Inflammatory macrophage (primary cell): Measurements from ENCODE around the gene PPID.
A peak's percentile ranks its signal among the peaks of the same experiment; 100 is the strongest.
"Not testable (repeated sequence)": the region's sequence is repeated elsewhere in the genome, so short reads cannot be mapped to it uniquely, and the experiment has no call there.

Experiments used
- DNase-seq, 2 donors: peaks; one replicate each; pipeline ENCODE4 v3.0.0-alpha.2; 2020 to 2022

The PPID gene

DNA sequence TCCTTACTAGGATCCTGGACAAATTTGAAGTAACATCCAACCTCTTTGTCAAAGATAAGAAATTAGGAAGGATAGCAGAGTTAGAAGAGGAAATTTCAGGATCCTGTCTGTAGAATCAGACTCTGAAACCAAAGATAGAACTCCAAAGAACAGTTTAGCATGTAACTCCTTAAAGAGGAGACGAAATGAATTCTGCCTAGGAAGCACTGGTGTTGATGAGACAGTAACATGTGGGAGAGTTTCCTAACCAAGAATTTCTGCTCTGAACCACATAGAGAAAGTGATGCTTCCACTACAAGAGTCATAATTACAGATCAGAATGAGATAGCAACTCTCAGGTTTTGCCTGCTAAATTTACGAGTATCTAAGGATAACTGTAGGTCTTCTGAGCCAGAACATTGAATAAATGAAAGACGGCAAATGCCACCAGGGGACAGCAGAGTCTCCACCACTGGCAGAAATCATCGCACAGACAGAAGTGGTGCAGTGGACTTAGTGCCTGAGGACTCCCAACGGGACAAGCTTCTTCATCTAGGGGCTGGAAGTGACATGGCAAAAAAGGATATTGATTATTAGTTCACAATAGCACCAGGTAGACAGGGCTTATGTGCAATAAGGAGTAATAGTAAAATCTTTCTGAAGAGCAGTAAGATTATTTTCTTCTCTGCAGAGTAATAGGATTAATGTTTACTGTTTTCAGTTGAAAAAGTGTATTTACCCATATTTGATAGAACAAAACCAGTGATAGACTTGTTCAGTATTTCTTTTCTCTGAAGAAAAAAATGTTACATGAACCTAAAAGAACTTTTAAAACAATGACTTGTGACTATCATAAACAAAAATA is 6.7 kb upstream of the PPID start:
- DNase-seq = peak; percentile 76 to 78

- no peak for DNase-seq
Measured at GRCh38 chr4:158728236-158728635, 5.0 kb upstream of the PPID start.

DNA sequence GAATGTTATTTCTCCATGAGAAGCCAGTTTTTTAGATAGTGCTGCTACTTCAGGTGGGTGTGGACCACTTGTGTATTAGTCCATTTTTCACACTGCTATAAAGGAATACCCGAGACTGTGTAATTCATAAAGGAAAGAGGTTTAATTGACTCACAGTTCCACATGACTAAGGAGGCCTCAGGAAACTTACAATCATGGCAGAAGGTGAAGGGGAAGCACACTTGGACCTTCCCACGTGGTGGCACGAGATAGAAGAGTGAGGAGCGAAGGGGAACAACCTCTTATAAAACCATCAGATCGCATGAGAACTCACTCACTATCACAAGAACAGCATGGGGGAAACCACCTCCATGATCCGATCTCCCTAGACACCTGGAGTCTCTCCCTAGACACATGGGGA is 3.4 kb upstream of the PPID start:
- DNase-seq = peak in 1 of 2 donors; percentile 10

GRCh38 chr4:158724637-158725036 is 1.4 kb upstream of the PPID start:
- no peak for DNase-seq

DNA sequence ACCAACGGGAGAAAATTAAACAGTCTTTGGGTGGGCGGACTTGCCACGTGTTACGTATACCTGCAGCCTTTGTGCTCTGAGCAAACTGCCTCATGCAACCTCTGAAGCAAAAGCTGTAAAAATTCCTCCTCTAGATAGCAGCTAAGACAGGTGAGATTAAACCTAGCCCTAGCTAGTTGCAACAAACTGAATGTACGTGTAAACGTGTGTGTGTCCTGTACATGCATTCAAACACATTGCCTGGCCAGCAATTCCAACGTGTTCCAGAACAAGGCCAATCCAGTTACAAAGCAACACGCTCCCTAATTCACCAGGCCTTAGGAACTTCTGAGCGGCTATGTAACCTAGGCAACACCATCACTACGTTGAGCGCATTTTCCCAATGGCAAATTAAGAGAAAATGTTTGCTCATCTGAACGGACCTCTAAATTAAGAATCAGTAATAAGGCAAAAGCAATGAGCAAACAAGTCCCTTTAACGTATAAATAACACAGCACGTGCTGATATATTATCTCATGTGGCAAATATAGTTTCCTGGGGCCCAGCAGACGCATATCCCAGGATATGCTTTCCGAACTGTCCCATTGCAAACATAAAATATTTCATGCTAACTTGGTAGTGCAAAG is 792 bp downstream of the PPID start:
- peak in 1 of 2 donors; percentile 19 for DNase-seq

DNA sequence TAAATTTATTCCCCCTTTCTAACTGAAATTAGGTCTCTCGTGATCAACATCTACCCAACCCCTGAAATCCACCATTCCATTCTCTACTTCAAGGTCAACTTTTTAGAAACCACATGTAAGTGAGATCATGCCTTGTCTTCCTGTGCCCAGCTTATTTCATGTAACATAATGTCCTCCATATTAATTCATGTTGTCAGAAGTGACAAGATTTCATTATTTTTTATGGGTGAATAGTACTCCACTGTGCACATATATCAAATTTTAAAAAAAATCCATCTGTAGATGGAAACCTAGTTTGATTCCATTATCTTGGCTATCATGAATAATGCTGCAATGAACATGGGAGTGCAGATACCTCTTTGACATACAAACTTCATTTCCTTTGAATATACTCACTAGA is 1.5 kb downstream of the PPID start:
- DNase-seq = no peak

GRCh38 chr4:158715802-158716201 is 7.4 kb downstream of the PPID start:
- DNase-seq = peak in 1 of 2 donors; percentile 43

DNA sequence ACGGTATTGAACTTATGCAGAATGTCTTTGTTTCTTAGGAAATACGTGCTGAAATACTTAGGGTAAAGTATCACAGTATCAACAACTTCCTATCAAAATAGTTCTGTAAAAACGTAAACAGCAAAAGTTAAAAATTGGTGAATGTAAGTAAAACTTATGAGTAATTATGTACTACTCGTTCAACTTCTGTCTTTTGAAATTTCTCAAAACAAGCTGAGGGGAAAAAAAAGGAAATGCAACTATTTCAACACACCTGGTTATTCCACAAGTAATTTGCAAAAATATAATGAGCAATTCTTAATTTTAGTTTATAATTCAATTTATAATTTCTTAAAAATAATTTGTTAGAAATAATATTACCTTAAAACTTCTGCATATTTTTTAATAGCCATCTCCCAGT is 8.3 kb downstream of the PPID start:
- peak; percentile 42 to 79 for DNase-seq

GRCh38 chr4:158712622-158713021 is 10.6 kb downstream of the PPID start:
- DNase-seq = not testable (repeated sequence)

DNA sequence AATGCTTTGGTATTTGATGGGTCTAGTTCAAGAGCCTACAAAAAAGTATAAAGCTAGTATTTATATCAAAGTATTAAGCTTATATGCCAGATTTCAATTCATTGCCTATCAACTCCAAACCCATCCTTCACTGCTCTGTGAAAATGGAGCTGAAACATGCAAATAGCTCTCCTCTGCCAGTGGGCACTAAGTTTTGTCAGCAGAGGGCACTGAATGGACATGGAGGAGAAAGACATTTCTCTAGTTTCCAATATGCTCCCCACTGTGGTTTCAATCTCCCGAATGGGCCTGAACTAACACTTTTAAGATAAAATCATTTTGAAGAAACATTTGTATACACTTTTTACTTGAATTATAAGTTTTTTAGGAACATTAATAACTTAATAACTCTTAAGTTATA is 12.4 kb downstream of the PPID start:
- peak in 1 of 2 donors; percentile 12 for DNase-seq

GRCh38 chr4:158704274-158704673 is 18.9 kb downstream of the PPID start:
- DNase-seq = no peak

- DNase-seq = no peak
Measured at GRCh38 chr4:158688813-158689212, 34.4 kb downstream of the PPID start.

GRCh38 chr4:158682066-158682465 is 41.1 kb downstream of the PPID start:
- DNase-seq = no peak

GRCh38 chr4:158681629-158682028 is 41.6 kb downstream of the PPID start:
- DNase-seq = no peak

DNA sequence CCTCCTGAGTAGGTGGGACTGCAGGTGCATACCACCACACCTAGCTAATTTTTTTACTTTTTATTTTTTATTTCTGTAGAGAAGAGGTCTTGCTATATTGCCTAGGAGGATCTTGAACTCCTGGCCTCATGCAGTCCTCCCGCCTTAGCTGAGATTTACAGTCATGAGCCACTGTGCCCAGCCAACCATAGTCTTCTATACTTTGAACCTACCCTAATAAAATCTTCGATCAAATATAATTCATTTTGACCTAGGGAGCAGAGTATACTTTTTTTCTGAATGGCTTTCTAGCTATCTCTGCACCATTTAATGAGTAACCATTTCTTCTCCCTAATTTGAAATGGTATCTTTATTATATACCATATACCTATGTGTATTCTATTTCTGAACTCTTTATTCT is 44.4 kb downstream of the PPID start:
- no peak for DNase-seq

DNA sequence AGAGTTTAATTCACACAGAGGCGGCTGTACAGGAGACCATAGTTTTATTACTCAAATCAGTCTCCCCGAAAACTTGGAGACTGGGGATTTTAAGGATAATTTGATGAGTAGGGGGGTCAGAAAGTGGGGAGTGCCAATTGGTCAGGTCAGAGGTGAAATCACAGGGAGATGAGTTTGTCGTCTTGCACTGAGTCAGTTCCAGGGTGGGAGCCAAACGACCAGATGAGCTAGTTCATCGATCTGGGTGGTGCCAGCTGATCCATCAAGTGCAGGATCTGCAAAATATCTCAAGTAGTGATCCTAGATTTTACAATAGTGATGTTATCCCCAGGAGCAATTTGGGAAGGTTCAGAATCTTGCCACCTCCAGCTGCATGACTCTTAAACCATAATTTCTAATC is 47.1 kb downstream of the PPID start:
- no peak for DNase-seq

- DNase-seq = no peak
Measured at GRCh38 chr4:158673633-158674032, 49.6 kb downstream of the PPID start.

- DNase-seq = peak; percentile 99 to 100
Measured at GRCh38 chr4:158671915-158672806, 51.0 kb downstream of the PPID start, which contains the start of gene ETFDH. Gene ETFDH (plus strand): TSS chr4:158672296. CDS start chr4:158672457, 161 bp downstream.

GRCh38 chr4:158671665-158671914 is 51.6 kb downstream of the PPID start, which contains the start of gene C4orf46:
Gene C4orf46 (minus strand): TSS chr4:158671887. CDS start chr4:158671801, 86 bp downstream.
- DNase-seq = no peak

DNA sequence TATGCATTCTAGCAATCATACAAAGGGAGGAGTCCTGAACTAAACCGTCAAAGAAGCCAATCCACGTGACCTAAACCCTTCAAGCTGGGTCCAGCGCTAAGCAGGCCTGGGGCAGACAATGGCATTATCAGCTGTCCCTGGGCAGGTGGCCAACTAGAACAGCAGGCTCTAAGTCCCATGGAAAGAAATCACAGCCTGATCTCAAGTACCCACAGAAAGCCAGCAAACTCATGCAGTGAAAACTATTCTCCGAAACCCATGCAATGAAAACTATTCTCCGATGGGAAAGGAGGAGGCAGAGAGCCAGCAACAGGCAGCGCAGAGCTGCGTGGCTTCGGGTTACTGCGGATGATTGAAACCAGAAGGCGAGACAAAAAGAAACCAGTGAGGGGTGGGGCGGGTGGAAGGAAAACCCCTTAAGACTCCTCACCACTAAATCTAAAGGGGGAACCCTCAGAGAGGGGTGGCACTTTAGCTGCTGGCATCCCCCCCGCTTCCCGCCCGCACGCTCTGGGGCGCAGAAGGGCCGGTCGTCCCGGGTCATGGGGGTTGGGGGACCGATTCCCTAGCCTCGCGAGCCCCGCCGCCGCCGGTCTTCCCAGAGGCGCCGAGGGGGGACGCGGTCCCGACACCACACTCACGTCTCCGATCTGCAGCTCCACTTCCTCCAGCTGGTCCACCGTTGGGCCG is 52.1 kb downstream of the PPID start:
- DNase-seq = peak; percentile 23 to 34

DNA sequence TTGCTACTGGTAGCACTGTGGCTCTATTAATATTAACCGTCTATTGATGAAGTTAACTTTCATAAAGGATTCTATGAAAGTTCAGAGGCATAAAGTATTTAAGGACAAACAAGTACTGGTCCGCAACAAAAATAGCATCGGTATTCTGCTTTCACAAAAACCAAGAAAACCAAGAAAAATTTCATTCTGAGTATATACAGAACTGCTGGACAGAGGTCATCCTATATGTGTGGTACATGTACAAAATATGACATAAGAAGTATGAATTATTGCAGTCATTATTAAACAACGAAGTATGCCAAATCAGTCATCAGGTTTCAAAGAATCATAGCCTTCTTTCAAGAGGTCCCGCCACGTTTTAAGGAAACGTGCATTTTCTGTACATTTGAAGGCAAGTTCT is 53.9 kb downstream of the PPID start:
- no peak for DNase-seq

DNA sequence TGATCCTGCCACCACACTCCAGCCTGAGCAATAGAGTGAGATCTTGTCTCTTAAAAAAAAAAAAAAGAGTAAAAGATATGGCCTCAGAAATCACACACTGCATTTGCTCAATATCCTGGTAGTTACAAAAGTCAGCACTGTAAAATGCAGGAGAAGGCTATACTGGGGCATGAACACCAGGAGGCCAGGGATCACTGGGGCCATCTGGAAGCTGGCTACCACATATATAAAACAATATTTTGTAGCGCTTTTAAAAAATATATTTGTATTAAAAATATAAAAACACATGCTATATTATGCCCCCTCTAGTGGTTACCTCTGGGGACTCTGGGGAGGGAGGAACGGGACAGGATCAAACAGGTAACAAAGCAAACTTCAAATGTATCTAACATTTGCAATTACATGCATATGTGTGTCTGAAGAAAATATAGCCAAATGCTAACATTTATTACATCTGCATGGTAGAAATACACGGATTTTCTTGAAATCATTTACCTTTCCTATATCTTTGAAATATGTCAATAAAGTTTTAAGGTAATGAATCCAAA is 55.5 kb downstream of the PPID start:
- peak; percentile 58 to 79 for DNase-seq
